ENCODE data around the gene DNAH5.

GRCh38 chr5:13957032-13957645, 12.7 kb upstream of the DNAH5 start:
- TF ChIP-seq CTCF (IDR thresholded peaks at IDR 0.05), result peak; percentile 38
- no peak for TF ChIP-seq EZH2 (IDR thresholded peaks at IDR 0.05; ENCODE audit: borderline replicate concordance, insufficient read depth, low read depth, low read length, poor library complexity, severe bottlenecking)
